Sigmoid colon (tissue), 4 donors: ENCODE results near the gene ADSL.

Experiments used
- CTCF ChIP-seq, 4 experiments: fragments of 450-650 bp in 3 of 4; fragments of 200-600 bp in 1 of 4; IDR thresholded peaks; one replicate each; pipeline ENCODE4 v1.5.1; 2016 to 2019; ENCODE audit warnings: antibody characterized with exemption in 4 of 4, mild to moderate bottlenecking in 3 of 4, moderate library complexity in 2 of 4
- POLR2A ChIP-seq, 2 donors: fragments of 450-650 bp; IDR thresholded peaks; one replicate each; pipeline ENCODE4 v1.6.1; 2016; ENCODE audit warnings: antibody characterized with exemption in 2 of 2, mild to moderate bottlenecking in 2 of 2, moderate library complexity in 2 of 2
- POLR2AphosphoS5 ChIP-seq, 4 donors: sonication (generic); formaldehyde crosslinking; IDR thresholded peaks; one replicate each; pipeline ENCODE4 v1.6.1; 2017; ENCODE audit warnings: antibody characterized with exemption in 4 of 4

GRCh38 chr22:40330086-40330485 lies 16.2 kb upstream of the ADSL start:
- TF ChIP-seq CTCF (IDR thresholded peaks at IDR 0.05) (no peak), POLR2A (IDR thresholded peaks at IDR 0.05) (no peak), POLR2AphosphoS5 (IDR thresholded peaks at IDR 0.05) (no peak)
